HT-29 (cell line): ENCODE results near the gene MEGF10. TPM values are rescaled to one million over a fixed set of nuclear protein-coding genes. Genes with fewer than 3 reads are reported as not detected.
"Not testable (repeated sequence)": the region's sequence is repeated elsewhere in the genome, so short reads cannot be mapped to it uniquely, and the experiment has no call there.

ENCODE experiments used
- DNase-seq: peaks from one replicate; pipeline ENCODE4 v3.0.0-alpha.2; 2015; ENCODE audit warnings: low spot score
- total RNA-seq: library from RNA; depleted of rRNA; stranded (reverse); fragments of >200 nt; shearing (Covaris generic); gene quantifications from 2 replicates; pipeline ENCODE4 v1.2.3, GENCODE V29; 2014; rRNA removed

The MEGF10 gene
- total RNA-seq: not detected in 2 replicates

- no peak for DNase-seq
Observed at GRCh38 chr5:127290019-127290945, at the start of gene MEGF10. TSS of gene MEGF10 (plus strand) at chr5:127290796. CDS start at chr5:127331309, 40,513 bp downstream.

- no peak for DNase-seq
Observed at GRCh38 chr5:127243011-127243410, 47.6 kb upstream of the MEGF10 start.

DNA sequence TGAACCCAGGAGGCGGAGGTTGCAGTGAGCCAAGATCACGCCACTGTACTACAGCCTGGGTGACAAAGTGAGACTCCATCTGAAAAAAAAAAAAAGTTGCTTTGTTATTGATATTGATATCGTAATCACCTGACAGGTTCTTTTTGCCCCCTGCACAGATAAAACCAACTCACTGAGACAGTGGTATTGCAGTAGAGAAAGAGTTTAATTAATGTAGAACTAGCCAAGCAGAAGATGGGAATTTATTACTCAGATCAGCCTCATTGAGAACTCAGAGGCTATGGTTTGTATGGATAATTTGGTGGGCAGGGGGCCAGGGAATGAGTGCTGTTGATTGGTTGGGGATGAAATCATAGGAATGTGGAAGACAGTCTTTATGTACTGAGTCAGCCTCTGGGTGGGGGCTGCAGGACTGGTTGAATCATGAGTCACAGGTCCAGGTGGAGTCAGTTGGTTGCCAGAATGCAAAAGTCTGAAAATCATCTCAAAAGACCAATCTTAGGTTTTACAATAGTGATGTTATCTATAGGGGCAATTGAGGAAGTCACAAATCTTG lies 35.8 kb upstream of the MEGF10 start:
- DNase-seq: no peak

DNA sequence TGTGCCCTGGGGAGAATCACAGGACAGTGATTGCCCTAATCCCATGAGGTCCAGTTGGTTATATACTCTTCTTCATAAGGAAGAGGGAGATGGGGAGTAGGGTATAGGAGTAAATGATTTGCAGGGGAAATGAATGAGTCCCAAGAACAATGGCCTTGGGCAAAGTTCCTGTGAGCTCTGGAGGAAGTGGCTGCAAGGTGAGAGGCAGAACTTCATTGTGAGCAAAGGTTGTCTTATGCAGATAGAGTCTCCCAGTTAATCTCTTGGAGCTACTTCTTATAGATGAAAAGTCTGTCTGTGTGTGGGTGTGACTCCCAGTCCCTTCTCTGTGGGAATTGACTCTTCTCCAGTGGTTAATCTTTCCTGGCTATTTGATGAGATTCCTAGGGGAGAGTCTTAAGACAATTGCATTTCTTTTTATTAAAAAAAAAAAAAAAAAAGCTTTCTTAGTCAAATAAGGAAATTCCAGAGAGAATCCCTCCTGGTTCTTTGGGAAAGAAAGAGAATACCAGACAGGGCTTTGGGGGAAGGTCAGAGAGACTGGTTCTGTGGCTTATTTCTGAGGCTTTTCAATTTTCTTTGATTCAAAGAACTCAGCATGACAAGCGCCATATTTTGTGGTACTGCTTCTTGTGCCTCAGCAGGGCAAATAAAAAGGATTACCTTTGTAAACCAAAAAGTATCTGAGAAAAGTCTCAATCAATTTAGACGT lies 33.6 kb upstream of the MEGF10 start:
- no peak for DNase-seq

- DNase-seq: no peak
Observed at GRCh38 chr5:127260686-127261085, 29.9 kb upstream of the MEGF10 start.

DNA sequence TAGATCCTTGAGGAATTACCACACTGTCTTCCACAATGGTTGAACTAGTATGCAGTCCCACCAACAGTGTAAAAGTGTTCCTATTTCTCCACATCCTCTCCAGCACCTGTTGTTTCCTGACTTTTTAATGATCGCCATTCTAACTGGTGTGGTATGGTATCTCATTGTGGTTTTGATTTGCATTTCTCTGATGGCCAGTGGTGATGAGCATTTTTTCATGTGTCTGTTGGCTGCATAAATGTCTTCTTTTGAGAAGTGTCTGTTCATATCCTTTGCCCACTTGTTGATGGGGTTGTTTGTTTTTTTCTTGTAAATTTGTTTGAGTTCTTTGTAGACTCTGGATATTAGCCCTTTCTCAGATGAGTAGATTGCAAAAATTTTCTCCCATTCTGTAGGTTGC lies 25.1 kb upstream of the MEGF10 start:
- not testable (repeated sequence) for DNase-seq

DNA sequence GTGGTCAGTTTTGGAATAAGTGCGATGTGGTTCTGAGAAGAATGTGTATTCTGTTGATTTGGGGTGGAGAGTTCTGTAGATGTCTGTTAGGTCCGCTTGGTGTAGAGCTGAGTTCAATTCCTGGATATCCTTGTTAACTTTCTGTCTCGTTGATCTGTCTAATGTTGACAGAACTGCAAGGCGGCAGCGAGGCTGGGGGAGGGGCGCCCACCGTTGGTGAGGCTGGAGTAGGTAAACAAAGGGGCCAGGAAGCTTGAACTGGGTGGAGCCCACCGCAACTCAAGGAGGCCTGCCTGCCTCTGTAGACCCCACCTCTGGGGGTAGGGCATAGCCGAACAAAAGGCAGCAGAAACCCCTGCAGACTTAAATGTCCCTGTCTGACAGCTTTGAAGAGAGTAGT lies 22.3 kb upstream of the MEGF10 start:
- not testable (repeated sequence) for DNase-seq

DNA sequence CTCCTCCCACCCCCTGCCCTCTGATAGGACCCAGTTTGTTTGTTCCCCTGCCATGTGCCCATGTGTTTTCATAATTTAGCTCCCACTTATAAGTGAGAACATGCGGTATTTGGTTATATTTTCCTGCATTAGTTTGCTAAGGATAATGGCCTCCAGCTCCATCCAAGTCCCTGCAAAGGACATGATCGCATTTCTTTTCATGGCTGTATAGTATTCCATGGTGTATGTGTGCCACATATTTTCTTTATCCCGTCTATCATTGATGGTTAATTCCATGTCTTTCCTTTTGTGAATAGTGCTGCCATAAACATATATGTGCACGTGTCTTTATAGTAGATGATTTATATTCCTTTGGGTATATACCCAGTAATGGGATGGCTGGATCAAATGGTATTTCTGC lies 19.9 kb upstream of the MEGF10 start:
- not testable (repeated sequence) for DNase-seq

GRCh38 chr5:127275641-127276193 lies 14.9 kb upstream of the MEGF10 start:
- DNase-seq: no peak

DNA sequence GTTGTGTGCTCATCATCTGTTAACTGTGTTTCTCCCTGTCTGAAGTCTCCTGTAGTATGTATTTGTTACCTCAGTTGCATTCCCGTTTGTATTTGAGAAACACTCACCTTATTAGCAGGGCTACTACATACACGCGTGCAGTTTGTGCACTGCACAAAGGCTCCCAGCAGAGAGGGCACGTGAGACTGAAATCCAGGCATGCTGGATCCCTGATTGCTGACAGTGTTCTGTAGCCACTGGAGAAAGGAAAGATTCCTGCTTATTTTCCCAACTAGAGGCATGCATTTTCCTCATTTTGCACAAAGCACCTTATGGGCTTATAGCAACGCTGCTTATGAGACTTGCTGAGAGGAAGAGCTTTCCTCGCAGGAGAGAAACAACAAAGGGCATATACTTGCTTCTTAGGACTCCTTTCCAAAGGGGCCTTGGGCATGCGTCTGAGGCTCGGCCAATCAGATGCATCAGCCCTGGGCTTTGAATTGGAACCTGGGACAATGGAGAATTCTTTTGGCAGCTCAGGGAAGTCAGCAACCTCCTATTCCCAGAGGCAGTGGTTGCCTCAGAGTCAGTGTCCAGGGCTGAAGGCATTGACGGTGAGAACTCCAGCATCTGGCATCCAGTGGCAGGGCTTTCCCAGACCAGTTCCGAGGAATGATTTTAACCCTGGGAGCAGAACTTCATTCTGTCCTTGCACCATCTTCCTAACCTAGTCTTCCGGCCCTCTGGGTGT lies 9.9 kb upstream of the MEGF10 start:
- no peak for DNase-seq

- no peak for DNase-seq
Observed at GRCh38 chr5:127281609-127282008, 9.0 kb upstream of the MEGF10 start.

DNA sequence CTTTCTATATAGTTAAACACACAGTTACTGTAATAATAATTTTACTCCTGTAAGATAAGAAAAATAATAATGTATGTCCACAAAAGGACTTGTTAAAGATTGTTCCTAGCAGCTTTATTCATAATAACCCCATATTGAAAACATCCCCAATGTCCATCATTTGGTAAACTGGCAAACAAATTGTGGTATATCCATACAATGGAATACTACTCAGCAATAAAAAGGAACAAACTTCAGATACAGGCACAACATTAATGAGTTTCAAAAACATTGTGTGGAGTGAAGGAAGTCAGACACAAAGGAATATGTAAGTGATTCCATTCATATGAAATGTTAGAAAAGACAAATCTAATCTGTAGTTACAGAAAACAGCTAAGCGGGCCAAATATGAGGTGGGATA lies 1.9 kb upstream of the MEGF10 start:
- no peak for DNase-seq

GRCh38 chr5:127290946-127291693 lies 524 bp downstream of the MEGF10 start:
- no peak for DNase-seq

- no peak for DNase-seq
Observed at GRCh38 chr5:127292030-127292735, 1.6 kb downstream of the MEGF10 start.

- DNase-seq: no peak
Observed at GRCh38 chr5:127293373-127293772, 2.8 kb downstream of the MEGF10 start.

GRCh38 chr5:127294829-127295228 lies 4.2 kb downstream of the MEGF10 start:
- no peak for DNase-seq

DNA sequence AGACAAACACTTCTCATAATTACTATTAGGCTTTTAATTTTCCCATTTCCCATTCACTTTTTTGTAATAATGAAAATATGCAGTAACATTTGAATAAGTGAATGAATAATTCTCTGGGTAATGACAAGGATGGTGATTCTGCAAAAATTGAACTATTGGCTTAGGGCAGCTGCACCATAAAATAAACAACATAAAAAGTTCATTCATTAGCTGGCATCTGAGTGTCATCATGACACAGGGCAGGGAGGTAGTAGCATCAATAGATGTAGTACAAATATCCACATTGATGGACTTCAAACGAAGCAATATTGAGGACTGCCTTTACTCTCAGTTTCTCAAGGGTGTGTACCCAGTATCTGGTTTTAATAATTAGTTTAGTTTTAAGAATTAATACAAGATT lies 4.9 kb downstream of the MEGF10 start:
- DNase-seq: no peak

GRCh38 chr5:127296321-127296720 lies 5.7 kb downstream of the MEGF10 start:
- no peak for DNase-seq

DNA sequence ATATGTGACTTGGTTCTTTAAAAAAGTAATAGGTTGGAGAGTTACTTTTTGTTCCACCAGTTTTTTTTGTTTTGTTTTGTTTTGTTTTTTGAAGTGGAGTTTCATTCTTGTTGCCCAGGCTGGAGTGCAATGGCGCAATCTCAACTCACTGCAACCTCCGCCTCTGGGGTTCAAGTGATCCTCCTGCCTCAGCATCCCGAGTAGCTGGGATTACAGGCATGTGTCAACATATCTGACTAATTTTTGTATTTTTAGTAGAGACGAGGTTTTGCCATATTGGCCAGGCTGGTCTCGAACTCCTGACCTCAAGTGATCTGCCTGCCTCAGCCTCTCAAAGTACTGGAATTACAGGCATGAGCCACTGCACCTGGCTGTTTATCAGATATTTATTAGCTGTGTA lies 6.3 kb downstream of the MEGF10 start:
- not testable (repeated sequence) for DNase-seq
